ENCODE results near the gene APOA1. TPM values are rescaled to one million over a fixed set of nuclear protein-coding genes. Genes with fewer than 3 reads are reported as not detected.

Gene APOA1
- total and polyA plus RNA-seq, 10 of the 15 experiments (the other 5 are each of a cell fraction or from before 2014, with no cell fraction given), result 0.10 to 2.4 (median 0.24) TPM; not detected in 3

DNA sequence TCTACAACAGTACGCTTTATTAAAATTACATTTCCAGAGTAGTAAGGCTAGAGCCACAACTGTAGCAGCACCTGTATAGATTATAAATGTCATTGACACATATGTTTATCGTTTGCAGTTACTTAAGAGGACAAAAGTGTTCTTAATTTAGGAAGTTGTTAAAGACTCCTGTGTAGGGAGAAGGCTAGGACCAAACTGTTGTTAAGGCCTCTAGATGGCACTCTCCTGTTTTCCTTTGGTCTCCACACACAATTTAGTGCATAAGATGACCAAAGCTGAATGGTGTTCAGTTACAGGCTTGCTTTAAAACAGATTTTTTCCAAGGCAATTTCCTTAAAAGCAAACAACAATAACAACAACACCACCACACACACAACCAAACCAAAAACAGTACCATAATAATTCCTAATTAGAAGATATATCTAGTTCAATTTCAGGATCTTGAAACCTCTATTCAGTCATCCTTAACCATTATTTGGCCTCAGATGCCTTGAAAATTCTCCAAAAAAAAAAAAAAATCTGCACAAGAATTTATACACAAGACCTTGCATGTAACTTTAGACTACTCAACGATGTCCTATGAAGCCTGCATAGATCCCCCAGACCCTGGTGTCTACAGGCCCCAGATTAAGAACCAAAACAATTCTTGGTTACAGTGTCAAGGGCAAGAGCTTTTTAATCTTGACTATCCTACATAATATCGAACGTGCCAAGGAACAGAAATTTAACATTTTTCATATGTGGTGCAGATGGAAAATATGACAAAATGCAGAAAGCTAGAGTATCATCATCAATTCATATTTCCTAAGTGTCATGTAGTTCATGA is 42.6 kb upstream of the APOA1 start:
- CTCF ChIA-PET, result interaction anchor here (0.6 to 5.9 kb wide), 40 partner anchors 8 to 346 kb away, joined by 3 to 105 read pairs (median 4); partner anchors contain the start of genes APOA5 and PAFAH1B2
- ATAC-seq (peak; percentile 96), DNase-seq (ENCODE audit: low read depth, low spot score) (peak; percentile 42), FAIRE-seq (no peak)
- Histone ChIP-seq H3K27me3 (replicated peaks in 1 of 2; ENCODE audit: control insufficient read depth in 2 of 2, insufficient read depth in 2 of 2, low read length in 1 of 2) (no peaks in the 10 kb centered on the region), H3K4me2 (ENCODE audit: control insufficient read depth, insufficient read depth) (no peak overlapping the region), H3K4me3 (no peak overlapping the region), H3K27ac (ENCODE audit: control insufficient read depth, insufficient read depth) (no peak overlapping the region), H3K9ac (ENCODE audit: control insufficient read depth, insufficient read depth, low read length) (no peak overlapping the region), H3K36me3 (ENCODE audit: control insufficient read depth in 2 of 2, insufficient read depth in 2 of 2, low read length in 1 of 2) (peaks cover 2 to 6% of the 10 kb centered on the region in 2 experiments; a peak in 3 of 4 replicates), H4K20me1 (ENCODE audit: control insufficient read depth, insufficient read depth) (no peaks in the 10 kb centered on the region), H2AFZ (ENCODE audit: control insufficient read depth, low read depth, low read length) (no peak overlapping the region), H3K79me2 (ENCODE audit: control insufficient read depth, insufficient read depth, low read length) (no peaks in the 10 kb centered on the region), H3K9me3 (replicated peaks; ENCODE audit: control insufficient read depth, insufficient read depth, low read length) (no peaks in the 10 kb centered on the region), H3K4me1 (ENCODE audit: control insufficient read depth, insufficient read depth, low read length) (no peaks in the 10 kb centered on the region)
- intact Hi-C loops (cut with micrococcal nuclease; ENCODE audit: unreplicated experiment) (loop anchor here (1.0 to 2.0 kb wide), 2 partner anchors 226 to 347 kb away; no protein-coding TSS in a partner anchor), in situ Hi-C loops (cut with MboI) (loop anchor here (5.0 kb wide), 2 partner anchors 222 to 347 kb away; no protein-coding TSS in a partner anchor)
- no TSS peak for BruUV-seq (replicated peaks)
- POLR2A ChIA-PET, result interaction anchor here (0.6 kb wide), 1 partner anchor 259 kb away, joined by 3 read pairs; no protein-coding TSS in a partner anchor
- RAD21 ChIA-PET (ENCODE audit: unreplicated experiment), result interaction anchor here (0.7 to 3.3 kb wide), 18 partner anchors 9 to 347 kb away, joined by 3 to 32 read pairs (median 4); partner anchors contain the start of genes APOA5, SIDT2 and SIK3
- WGBS (ENCODE audit: insufficient coverage, insufficient replicate concordance, low lambda C conversion rate, missing lambda C conversion rate), result 70% methylated on average over 5 of the region's 5 CpGs
- SMC1A ChIA-PET (ENCODE audit: uncharacterized antibody, unreplicated experiment), result interaction anchor here (0.6 to 11.3 kb wide), 26 partner anchors 8 to 347 kb away, joined by 3 to 166 read pairs (median 4); partner anchors contain the start of gene SIK3
- TF ChIP-seq RAD21 (IDR thresholded peaks at IDR 0.05; ENCODE audit: insufficient read depth, low read depth, low read length) (peak; percentile 87), NBN (IDR thresholded peaks at IDR 0.05) (no peak), LARP7 (IDR thresholded peaks at IDR 0.05) (no peak), GATAD2B (conservative IDR thresholded peaks at IDR 0.05; ENCODE audit: low read depth) (no peak), SMC3 (IDR thresholded peaks at IDR 0.05; ENCODE audit: borderline replicate concordance, low read length) (peak; percentile 91), MXI1 (IDR thresholded peaks at IDR 0.05; ENCODE audit: low read depth, low read length) (no peak), SREBF1 (IDR thresholded peaks at IDR 0.05; ENCODE audit: low read length) (no peak), ESRRA (IDR thresholded peaks at IDR 0.05; ENCODE audit: low read length) (no peak), NFXL1 (IDR thresholded peaks at IDR 0.05; ENCODE audit: borderline replicate concordance) (no peak), ZNF207 (IDR thresholded peaks at IDR 0.05; ENCODE audit: borderline replicate concordance) (no peak)
- TF ChIP-seq, protein P1, sequence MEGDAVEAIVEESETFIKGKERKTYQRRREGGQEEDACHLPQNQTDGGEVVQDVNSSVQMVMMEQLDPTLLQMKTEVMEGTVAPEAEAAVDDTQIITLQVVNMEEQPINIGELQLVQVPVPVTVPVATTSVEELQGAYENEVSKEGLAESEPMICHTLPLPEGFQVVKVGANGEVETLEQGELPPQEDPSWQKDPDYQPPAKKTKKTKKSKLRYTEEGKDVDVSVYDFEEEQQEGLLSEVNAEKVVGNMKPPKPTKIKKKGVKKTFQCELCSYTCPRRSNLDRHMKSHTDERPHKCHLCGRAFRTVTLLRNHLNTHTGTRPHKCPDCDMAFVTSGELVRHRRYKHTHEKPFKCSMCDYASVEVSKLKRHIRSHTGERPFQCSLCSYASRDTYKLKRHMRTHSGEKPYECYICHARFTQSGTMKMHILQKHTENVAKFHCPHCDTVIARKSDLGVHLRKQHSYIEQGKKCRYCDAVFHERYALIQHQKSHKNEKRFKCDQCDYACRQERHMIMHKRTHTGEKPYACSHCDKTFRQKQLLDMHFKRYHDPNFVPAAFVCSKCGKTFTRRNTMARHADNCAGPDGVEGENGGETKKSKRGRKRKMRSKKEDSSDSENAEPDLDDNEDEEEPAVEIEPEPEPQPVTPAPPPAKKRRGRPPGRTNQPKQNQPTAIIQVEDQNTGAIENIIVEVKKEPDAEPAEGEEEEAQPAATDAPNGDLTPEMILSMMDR (IDR thresholded peaks at IDR 0.05 in 2 of 3, conservative IDR thresholded peaks at IDR 0.05 in 1 of 3; ENCODE audit: control insufficient read depth in 2 of 3, extremely low read depth in 1 of 3, insufficient read depth in 1 of 3, low read depth in 3 of 3, low read length in 3 of 3), result peak; percentile 62 to 72 (median 71); a peak in 5 of 6 replicates
- TF ChIP-seq, protein P2, sequence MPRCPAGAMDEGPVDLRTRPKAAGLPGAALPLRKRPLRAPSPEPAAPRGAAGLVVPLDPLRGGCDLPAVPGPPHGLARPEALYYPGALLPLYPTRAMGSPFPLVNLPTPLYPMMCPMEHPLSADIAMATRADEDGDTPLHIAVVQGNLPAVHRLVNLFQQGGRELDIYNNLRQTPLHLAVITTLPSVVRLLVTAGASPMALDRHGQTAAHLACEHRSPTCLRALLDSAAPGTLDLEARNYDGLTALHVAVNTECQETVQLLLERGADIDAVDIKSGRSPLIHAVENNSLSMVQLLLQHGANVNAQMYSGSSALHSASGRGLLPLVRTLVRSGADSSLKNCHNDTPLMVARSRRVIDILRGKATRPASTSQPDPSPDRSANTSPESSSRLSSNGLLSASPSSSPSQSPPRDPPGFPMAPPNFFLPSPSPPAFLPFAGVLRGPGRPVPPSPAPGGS (IDR thresholded peaks at IDR 0.05; ENCODE audit: borderline replicate concordance, insufficient read depth, low read depth, low read length, poor library complexity, severe bottlenecking), result no peak
- TF ChIP-seq, protein P3, sequence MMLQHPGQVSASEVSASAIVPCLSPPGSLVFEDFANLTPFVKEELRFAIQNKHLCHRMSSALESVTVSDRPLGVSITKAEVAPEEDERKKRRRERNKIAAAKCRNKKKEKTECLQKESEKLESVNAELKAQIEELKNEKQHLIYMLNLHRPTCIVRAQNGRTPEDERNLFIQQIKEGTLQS (IDR thresholded peaks at IDR 0.05; ENCODE audit: borderline replicate concordance, extremely low read depth, low read depth, low read length), result no peak
- TF ChIP-seq, protein P4, sequence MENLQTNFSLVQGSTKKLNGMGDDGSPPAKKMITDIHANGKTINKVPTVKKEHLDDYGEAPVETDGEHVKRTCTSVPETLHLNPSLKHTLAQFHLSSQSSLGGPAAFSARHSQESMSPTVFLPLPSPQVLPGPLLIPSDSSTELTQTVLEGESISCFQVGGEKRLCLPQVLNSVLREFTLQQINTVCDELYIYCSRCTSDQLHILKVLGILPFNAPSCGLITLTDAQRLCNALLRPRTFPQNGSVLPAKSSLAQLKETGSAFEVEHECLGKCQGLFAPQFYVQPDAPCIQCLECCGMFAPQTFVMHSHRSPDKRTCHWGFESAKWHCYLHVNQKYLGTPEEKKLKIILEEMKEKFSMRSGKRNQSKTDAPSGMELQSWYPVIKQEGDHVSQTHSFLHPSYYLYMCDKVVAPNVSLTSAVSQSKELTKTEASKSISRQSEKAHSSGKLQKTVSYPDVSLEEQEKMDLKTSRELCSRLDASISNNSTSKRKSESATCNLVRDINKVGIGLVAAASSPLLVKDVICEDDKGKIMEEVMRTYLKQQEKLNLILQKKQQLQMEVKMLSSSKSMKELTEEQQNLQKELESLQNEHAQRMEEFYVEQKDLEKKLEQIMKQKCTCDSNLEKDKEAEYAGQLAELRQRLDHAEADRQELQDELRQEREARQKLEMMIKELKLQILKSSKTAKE (IDR thresholded peaks at IDR 0.05; ENCODE audit: low read depth, poor library complexity, severe bottlenecking), result peak; percentile 29
- TF ChIP-seq, protein P5, sequence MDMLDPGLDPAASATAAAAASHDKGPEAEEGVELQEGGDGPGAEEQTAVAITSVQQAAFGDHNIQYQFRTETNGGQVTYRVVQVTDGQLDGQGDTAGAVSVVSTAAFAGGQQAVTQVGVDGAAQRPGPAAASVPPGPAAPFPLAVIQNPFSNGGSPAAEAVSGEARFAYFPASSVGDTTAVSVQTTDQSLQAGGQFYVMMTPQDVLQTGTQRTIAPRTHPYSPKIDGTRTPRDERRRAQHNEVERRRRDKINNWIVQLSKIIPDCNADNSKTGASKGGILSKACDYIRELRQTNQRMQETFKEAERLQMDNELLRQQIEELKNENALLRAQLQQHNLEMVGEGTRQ (IDR thresholded peaks at IDR 0.05; ENCODE audit: borderline replicate concordance, low read depth, low read length), result no peak
